Measurements from ENCODE around the gene FRRS1L.

The FRRS1L gene

DNA sequence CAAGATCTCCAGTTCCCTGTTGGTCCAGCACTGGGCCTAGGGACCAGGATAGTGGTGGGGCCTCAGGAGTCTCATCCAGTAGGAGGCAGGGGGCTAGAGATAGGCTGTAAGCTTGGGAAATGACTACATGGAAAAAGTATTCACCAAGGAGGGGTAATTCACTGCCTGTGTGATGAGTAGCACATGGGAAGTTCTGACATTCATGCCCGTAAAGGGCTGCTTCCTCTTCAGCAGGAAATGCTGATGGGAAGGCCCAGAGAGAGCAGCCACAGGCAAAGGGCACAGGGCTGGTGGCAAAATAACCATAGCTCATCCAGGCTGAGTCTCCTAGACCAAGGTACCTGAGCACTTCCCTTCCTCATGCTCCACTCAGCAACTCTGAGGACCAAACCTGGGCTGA is 23.1 kb upstream of the FRRS1L start:
- Mint-ChIP-seq H3K27me3 (peaks cover 0 to 32% of the 10 kb centered on the region in 2 donors), H3K27ac (no peak overlapping the region), H3K9me3 (no peaks in the 10 kb centered on the region), H3K36me3 (ENCODE audit: insufficient read depth) (no peaks in the 10 kb centered on the region), H3K4me1 (ENCODE audit: low read depth in 2 of 2) (no peaks in the 10 kb centered on the region), H3K4me3 (no peak overlapping the region)
- ATAC-seq (replicated peaks) (no peak), DNase-seq (no peak)

DNA sequence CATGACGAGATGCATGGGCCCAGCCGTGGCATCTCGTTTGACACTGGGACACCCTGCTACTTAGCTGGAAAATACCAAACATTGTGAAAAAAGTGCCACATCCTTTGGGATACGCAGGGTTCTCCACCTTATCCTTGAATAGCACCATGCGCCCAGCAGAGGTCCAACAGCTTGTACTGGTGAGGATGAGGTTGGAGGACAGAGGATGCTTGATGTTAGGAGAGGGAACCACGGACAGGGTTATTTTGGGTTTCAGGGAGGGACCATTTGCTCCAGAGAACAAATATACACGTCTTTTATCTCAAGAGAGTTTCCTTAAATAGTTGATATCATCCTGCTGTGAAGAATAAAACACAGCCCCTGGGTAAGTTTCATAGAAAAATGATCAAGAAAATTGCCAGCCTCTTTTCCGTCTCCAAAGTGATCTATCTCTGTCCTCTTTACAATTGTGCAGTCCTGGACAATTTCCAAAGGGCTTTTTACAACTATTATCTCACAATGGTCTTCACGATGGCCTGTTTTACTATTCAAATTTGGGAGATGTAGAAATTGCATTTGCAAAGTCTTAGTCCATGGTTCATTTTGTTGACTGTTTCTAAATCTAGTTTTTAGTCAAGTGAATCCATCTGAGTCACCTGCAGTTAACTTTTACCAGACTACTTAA is 19.9 kb upstream of the FRRS1L start:
- Mint-ChIP-seq H3K4me1 (ENCODE audit: low read depth in 2 of 2) (no peaks in the 10 kb centered on the region), H3K27ac (no peak overlapping the region), H3K36me3 (ENCODE audit: insufficient read depth) (no peaks in the 10 kb centered on the region), H3K9me3 (no peaks in the 10 kb centered on the region), H3K27me3 (peaks cover 0 to 20% of the 10 kb centered on the region in 2 donors), H3K4me3 (no peak overlapping the region)
- DNase-seq = no peak
- ATAC-seq (replicated peaks) = no peak

DNA sequence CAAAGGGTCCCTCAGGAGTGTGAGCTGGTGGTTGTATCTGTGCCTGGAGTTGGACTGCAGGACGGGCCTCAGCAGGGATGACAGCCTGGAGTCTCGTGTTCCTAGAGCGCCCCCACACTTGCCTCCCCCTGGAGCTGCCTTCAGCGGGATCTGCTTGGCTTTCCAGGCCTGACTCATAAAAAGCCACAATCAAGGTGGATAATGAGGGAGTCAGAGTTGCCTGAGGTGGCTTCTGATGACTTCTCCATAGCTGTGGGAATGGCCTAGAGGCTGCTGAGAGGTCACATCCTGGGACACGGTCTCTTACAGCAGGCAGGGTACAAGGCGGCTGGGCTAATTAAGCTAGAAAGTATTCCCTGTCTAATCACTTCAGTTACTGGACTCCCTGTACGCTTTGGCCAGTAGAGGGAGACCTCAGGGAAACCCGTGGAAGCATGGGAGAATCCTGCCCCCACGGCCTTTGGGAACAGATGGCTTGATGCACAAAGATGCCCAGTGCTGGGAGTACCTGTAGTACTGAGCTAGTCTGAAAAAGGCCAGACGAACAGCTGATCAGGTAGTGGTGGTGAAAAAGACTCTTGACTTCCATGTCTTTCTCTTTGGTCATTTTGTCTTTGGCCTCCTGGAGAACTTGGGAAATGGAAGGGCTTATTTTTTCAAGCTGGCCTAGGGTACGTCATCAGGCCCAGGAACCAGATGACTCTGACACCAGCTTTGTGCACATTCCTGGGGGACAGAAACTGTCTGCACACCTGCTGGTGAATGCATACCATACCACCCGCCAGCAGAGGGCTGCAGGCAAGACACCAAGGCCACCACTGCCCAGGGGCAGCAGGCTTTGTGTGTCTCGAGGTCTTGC is 16.1 kb upstream of the FRRS1L start:
- Mint-ChIP-seq H3K36me3 (ENCODE audit: insufficient read depth) (peaks cover 2% of the 10 kb centered on the region), H3K27ac (no peak overlapping the region), H3K4me1 (ENCODE audit: low read depth in 2 of 2) (no peaks in the 10 kb centered on the region), H3K4me3 (no peak overlapping the region), H3K27me3 (peaks cover 16 to 20% of the 10 kb centered on the region in 2 donors), H3K9me3 (no peaks in the 10 kb centered on the region)
- DNase-seq = no peak
- ATAC-seq (replicated peaks) = no peak

DNA sequence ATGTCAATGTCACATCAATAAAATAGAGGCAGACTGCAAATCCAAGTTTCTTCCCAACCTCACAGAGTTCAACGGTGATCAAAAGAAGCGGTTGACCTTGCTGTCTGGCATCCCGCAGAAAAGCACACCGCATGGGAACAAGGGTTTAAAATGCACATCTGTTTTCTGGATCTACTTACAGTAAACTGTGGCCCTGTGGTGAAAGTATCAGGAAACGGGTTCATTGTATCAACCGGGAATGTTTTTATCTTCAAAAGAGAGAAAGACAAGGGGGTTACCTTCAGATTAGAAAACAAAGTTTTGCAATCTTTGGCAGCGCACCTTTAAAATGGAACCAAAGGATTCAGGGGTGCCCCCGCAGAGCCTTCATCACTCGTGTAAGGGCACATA is 15.5 kb upstream of the FRRS1L start:
- Mint-ChIP-seq H3K27me3 (peaks cover 16 to 20% of the 10 kb centered on the region in 2 donors), H3K9me3 (no peaks in the 10 kb centered on the region), H3K4me1 (ENCODE audit: low read depth in 2 of 2) (no peaks in the 10 kb centered on the region), H3K4me3 (no peak overlapping the region), H3K27ac (no peak overlapping the region), H3K36me3 (ENCODE audit: insufficient read depth) (peaks cover 2% of the 10 kb centered on the region)
- DNase-seq (no peak), ATAC-seq (replicated peaks) (no peak)

DNA sequence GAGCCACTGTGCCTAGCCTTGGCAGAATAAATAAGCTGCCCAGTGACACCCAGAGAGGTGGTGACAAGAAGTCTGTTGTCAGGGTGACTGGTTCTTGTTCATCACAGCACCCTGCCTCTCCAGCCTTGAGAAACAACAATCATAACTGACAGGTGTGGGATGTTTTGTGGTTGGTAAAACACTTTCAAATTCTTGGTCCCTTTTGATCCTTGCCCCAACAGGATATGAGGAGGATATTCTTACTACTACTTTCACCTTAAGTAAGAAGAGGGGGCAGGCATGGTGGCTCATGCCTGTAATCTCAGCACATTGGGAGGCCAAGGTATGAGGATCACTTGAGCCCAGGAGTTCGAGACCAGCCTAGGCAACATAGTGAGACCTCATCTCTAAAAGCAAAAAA is 14.2 kb upstream of the FRRS1L start:
- no peaks in the 10 kb centered on the region for H3K4me1 Mint-ChIP-seq (ENCODE audit: low read depth in 2 of 2)
- H3K27me3 Mint-ChIP-seq = peaks cover 16 to 20% of the 10 kb centered on the region in 2 donors
- no peak for ATAC-seq (replicated peaks)
- H3K9me3 Mint-ChIP-seq = no peaks in the 10 kb centered on the region
- H3K36me3 Mint-ChIP-seq (ENCODE audit: insufficient read depth) = peaks cover 2% of the 10 kb centered on the region
- H3K27ac Mint-ChIP-seq = no peak overlapping the region
- DNase-seq = no peak
- H3K4me3 Mint-ChIP-seq = no peak overlapping the region

DNA sequence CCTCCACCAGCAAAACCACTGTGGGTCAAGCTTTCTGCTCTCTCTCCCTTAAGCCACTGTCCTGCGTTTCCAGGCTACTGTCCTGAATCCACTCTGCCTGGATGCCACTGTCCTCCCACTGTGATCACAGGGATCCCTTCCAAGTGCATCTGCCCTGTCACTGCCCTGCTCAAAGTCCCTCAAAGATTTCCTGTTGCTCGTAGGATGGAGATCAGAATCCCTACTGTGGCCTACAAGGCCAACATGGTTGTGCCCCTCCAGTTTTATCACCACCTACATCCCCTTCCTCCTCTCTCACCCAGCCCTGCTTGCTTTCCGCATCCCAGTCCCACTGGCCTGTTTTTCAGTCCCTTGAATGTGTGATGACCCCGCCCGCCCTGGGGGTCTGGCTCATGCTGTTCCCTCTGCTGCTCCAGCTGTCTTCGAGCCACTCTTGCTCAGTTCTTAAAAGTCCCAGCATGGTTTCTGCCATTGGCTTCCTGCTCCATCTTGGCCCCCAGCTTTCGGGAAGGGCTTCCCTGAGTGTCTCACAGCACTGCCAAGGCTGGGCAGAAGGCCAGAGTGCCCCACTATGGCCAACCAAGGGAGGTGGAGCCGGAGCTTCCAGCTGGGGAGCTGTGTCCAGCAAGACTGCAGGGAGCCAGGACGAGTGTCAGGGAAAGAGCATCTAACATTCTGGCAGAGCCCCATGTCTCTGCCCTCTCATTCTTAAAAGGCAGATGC is 12.9 kb upstream of the FRRS1L start:
- H3K36me3 Mint-ChIP-seq (ENCODE audit: insufficient read depth) = peaks cover 2% of the 10 kb centered on the region
- DNase-seq (no peak), ATAC-seq (replicated peaks) (no peak)
- no peak overlapping the region for H3K27ac Mint-ChIP-seq
- no peak overlapping the region for H3K4me3 Mint-ChIP-seq
- peaks cover 16 to 20% of the 10 kb centered on the region in 2 donors for H3K27me3 Mint-ChIP-seq
- no peaks in the 10 kb centered on the region for H3K4me1 Mint-ChIP-seq (ENCODE audit: low read depth in 2 of 2)
- H3K9me3 Mint-ChIP-seq = no peaks in the 10 kb centered on the region

DNA sequence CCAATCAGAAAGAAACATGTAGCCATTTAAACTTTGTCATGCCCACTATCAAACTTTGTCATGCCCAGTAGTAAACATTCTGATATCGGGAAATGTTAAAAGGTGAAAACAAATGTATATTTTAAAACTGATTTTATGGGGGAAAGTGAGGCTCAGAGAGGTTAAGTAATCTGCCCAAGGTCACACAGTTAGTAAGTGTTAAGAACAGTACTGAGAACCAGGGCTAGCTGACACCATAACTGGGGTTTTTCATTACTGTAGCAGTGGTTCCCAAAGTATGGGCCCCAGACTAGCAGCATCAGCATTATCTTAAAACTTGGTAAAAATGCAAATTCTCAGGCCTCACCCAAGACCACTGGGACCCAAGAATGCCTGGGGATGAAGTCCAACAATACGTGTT is 9.9 kb upstream of the FRRS1L start:
- ATAC-seq (replicated peaks) (no peak), DNase-seq (no peak)
- no peaks in the 10 kb centered on the region for H3K4me1 Mint-ChIP-seq (ENCODE audit: low read depth in 2 of 2)
- no peak overlapping the region for H3K27ac Mint-ChIP-seq
- no peaks in the 10 kb centered on the region for H3K9me3 Mint-ChIP-seq
- H3K4me3 Mint-ChIP-seq = no peak overlapping the region
- H3K36me3 Mint-ChIP-seq (ENCODE audit: insufficient read depth) = peaks cover 2% of the 10 kb centered on the region
- peaks cover 17 to 25% of the 10 kb centered on the region in 2 donors for H3K27me3 Mint-ChIP-seq

DNA sequence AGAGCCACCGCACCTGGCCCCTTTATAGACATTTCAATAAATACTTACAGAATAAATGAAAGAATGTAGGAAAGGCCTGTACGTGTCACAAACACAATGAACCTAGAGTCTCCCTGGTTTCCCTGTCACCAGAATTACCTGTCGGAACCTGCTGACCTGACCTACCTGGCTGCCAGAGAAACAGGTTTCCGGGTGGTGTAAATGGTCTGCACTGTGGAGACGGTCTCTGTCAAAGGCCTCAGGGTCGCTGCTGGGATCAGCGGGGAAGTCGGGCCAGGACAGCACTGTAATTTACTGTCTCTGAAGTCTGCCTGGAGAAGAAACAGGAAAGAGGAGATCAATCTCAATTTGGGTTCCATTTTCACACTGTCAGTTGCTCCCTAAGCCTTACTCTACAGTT is 9.3 kb upstream of the FRRS1L start:
- Mint-ChIP-seq H3K9me3 (no peaks in the 10 kb centered on the region), H3K36me3 (ENCODE audit: insufficient read depth) (peaks cover 2% of the 10 kb centered on the region), H3K27me3 (peaks cover 23 to 31% of the 10 kb centered on the region in 2 donors), H3K4me3 (no peak overlapping the region), H3K4me1 (ENCODE audit: low read depth in 2 of 2) (no peaks in the 10 kb centered on the region), H3K27ac (no peak overlapping the region)
- DNase-seq (no peak), ATAC-seq (replicated peaks) (no peak)

DNA sequence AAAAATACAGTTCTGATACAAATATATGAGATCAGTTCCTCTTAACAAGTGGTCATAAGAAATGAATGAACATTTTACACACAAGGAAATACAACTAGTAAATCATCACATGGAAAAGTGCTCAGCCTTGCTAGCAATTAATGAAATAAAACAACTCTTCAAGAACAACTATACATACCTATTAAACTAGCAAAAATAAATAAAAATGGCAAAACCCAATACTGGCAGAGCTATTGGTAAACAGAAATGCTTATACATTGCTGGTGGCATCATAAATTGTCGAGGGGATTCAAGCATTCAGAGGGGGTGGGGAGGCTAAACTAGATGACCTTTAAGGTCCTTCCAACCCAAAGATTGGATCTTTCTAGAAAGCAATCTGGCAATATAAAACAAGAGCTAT is 5.9 kb upstream of the FRRS1L start:
- Mint-ChIP-seq H3K36me3 (ENCODE audit: insufficient read depth) (no peaks in the 10 kb centered on the region), H3K27me3 (peaks cover 26 to 43% of the 10 kb centered on the region in 2 donors), H3K4me1 (ENCODE audit: low read depth in 2 of 2) (no peaks in the 10 kb centered on the region), H3K9me3 (no peaks in the 10 kb centered on the region), H3K27ac (no peak overlapping the region), H3K4me3 (no peak overlapping the region)
- ATAC-seq (replicated peaks) = no peak
- no peak for DNase-seq

DNA sequence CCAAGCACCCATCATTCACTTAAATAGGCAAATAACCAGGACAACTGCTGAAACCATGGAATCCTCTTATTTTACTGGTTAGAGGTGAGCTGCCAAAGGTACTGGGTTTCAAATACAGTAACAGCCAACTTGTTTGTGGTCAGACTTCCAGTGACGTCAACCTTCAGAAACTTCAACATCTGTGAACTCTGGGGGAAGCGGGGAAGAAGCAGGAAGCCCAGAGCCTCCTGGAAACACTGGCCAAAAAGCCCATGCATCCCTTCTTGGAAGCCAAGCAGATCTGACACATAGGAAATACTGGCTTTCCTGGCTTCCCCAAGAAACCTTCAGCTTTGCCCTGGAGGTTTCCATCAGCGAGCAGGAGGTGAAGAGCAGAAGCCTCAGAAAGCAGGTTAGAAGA is 4.9 kb upstream of the FRRS1L start:
- Mint-ChIP-seq H3K9me3 (no peaks in the 10 kb centered on the region), H3K4me1 (ENCODE audit: low read depth in 2 of 2) (peaks cover 0 to 3% of the 10 kb centered on the region in 2 donors), H3K27me3 (peaks cover 35 to 53% of the 10 kb centered on the region in 2 donors), H3K4me3 (no peak overlapping the region), H3K36me3 (ENCODE audit: insufficient read depth) (no peaks in the 10 kb centered on the region), H3K27ac (no peak overlapping the region)
- ATAC-seq (replicated peaks) (no peak), DNase-seq (no peak)

DNA sequence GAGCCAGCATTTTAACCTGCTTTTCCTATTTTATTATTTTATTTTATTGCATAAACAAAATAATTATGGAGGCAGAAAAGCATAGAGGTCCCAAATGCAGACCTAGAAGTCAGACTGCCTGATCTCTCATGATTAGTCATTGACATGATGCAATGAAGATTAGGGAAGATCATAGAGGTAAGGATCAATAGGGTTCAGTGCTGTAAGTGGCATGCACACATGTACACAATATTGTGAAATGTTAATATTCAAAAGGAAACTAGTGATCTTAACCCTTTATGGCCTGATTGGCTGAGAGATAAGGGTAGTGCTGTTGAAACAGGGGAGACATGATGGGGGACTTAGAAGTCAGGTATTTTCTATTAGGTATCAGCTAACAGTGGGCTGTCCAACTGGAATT is 1.1 kb upstream of the FRRS1L start:
- no peaks in the 10 kb centered on the region for H3K36me3 Mint-ChIP-seq (ENCODE audit: insufficient read depth)
- no peak overlapping the region for H3K4me3 Mint-ChIP-seq
- H3K4me1 Mint-ChIP-seq (ENCODE audit: low read depth in 2 of 2) = peaks cover 0 to 3% of the 10 kb centered on the region in 2 donors
- H3K9me3 Mint-ChIP-seq = no peaks in the 10 kb centered on the region
- no peak overlapping the region for H3K27ac Mint-ChIP-seq
- DNase-seq = no peak
- ATAC-seq (replicated peaks) = no peak
- peaks cover 65 to 88% of the 10 kb centered on the region in 2 donors for H3K27me3 Mint-ChIP-seq

DNA sequence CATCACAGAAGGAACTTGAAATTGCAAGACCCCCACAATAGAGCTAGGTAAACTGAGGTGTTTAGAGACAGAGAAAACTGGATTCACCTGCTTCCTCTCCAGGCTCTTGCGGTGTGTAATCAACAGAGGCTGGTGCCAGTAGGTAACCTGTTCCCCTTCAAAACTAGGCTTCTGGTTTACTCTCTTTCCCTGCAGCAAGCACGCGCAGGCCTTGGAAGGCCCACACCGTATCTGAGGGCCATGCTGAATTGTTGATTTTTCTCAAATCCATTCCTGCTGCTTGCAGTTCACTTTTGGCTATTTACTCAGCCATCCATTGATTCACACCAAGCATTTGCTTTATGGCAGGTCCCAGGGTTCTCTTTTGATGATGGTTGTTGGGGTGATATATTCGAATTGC is 667 bp upstream of the FRRS1L start:
- no peak for ATAC-seq (replicated peaks)
- no peak for DNase-seq
- H3K27me3 Mint-ChIP-seq = peaks cover 69 to 92% of the 10 kb centered on the region in 2 donors
- no peak overlapping the region for H3K4me3 Mint-ChIP-seq
- H3K4me1 Mint-ChIP-seq (ENCODE audit: low read depth in 2 of 2) = peaks cover 0 to 3% of the 10 kb centered on the region in 2 donors
- no peak overlapping the region for H3K27ac Mint-ChIP-seq
- H3K9me3 Mint-ChIP-seq = no peaks in the 10 kb centered on the region
- no peaks in the 10 kb centered on the region for H3K36me3 Mint-ChIP-seq (ENCODE audit: insufficient read depth)

DNA sequence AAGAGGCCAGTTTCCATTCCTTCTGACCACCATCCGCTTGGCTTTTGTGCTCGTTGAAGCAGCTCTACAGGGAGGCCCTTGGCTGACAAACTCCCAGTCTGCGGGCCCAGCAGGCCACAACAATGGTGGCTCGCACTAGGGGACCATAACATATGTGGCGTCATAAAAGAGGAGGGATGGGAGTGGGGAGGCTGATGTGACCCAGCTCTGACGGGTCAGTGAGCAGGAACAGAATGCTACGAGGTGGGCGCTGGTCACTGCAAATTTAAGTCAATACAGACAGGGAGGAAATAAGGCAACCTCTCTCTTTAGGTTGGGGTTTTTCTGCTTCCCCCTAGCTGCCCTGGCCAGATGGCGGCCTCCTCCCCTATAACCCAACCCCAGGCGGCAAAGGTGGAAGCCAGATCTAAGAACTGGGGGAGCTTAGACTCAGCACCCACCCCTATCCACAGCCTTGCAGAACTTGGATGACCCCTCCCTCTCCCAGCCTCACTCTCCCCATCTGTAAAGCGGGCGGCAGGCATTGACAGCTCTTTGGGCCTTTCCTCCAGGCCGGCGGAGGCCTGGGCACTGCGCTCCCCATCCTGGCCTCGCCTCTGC is 778 bp downstream of the FRRS1L start:
- DNase-seq (no peak), ATAC-seq (replicated peaks) (no peak)
- no peak overlapping the region for H3K27ac Mint-ChIP-seq
- no peaks in the 10 kb centered on the region for H3K9me3 Mint-ChIP-seq
- peaks cover 0 to 3% of the 10 kb centered on the region in 2 donors for H3K4me1 Mint-ChIP-seq (ENCODE audit: low read depth in 2 of 2)
- no peak overlapping the region for H3K4me3 Mint-ChIP-seq
- H3K36me3 Mint-ChIP-seq (ENCODE audit: insufficient read depth) = no peaks in the 10 kb centered on the region
- peaks cover 64 to 87% of the 10 kb centered on the region in 2 donors for H3K27me3 Mint-ChIP-seq
